HG03159 (cell line): ENCODE measurements around the gene PHC1.

Source experiments
- ATAC-seq: cut with Tn5 transposase; IDR thresholded peaks from one replicate; pipeline ENCODE4 v1.9.1; 2021; ENCODE audit warnings: mild to moderate bottlenecking, moderate library complexity; ENCODE audit not compliant: unreplicated experiment

Gene PHC1

GRCh38 chr12:8949342-8950220 is 35.3 kb downstream of the PHC1 start, which contains the start of gene M6PR:
Gene M6PR (minus strand): TSS chr12:8949645. CDS start chr12:8946404, 3,241 bp downstream.
- ATAC-seq: peak; percentile 85

- peak; percentile 12 for ATAC-seq
Observed at GRCh38 chr12:8950221-8950527, 35.9 kb downstream of the PHC1 start.

GRCh38 chr12:8950702-8951478 is 36.6 kb downstream of the PHC1 start:
- ATAC-seq: no peak

- no peak for ATAC-seq
Observed at GRCh38 chr12:8951744-8952143, 37.4 kb downstream of the PHC1 start.

- ATAC-seq: no peak
Observed at GRCh38 chr12:8953773-8954402, 39.6 kb downstream of the PHC1 start.

GRCh38 chr12:8956073-8956472 is 41.8 kb downstream of the PHC1 start:
- ATAC-seq: no peak

- no peak for ATAC-seq
Observed at GRCh38 chr12:8956772-8957171, 42.5 kb downstream of the PHC1 start.

- no peak for ATAC-seq
Observed at GRCh38 chr12:8957561-8957960, 43.3 kb downstream of the PHC1 start.

- ATAC-seq: no peak
Observed at GRCh38 chr12:8958066-8958465, 43.8 kb downstream of the PHC1 start.

GRCh38 chr12:8960176-8960575 is 45.9 kb downstream of the PHC1 start:
- no peak for ATAC-seq

- no peak for ATAC-seq
Observed at GRCh38 chr12:8968761-8969160, 54.5 kb downstream of the PHC1 start.

GRCh38 chr12:8969861-8970411 is 55.6 kb downstream of the PHC1 start:
- ATAC-seq: no peak

- ATAC-seq: no peak
Observed at GRCh38 chr12:8970432-8970831, 56.1 kb downstream of the PHC1 start.

- ATAC-seq: no peak
Observed at GRCh38 chr12:8980137-8980536, 65.8 kb downstream of the PHC1 start.

GRCh38 chr12:8985213-8985754 is 71.0 kb downstream of the PHC1 start:
- ATAC-seq: no peak

GRCh38 chr12:8987163-8987562 is 72.9 kb downstream of the PHC1 start:
- ATAC-seq: no peak

GRCh38 chr12:8987685-8988084 is 73.4 kb downstream of the PHC1 start:
- ATAC-seq: no peak

GRCh38 chr12:8989413-8989812 is 75.1 kb downstream of the PHC1 start, which contains the start of gene KLRG1:
Gene KLRG1 (plus strand): TSS chr12:8989546. CDS start chr12:8989636, 90 bp downstream.
- ATAC-seq: no peak
